ENCODE measurements around the gene FLII.

FLII gene

GRCh38 chr17:18259621-18260331 is 1.2 kb upstream of the FLII start:
- DNase-seq: peak; percentile 41

- peak; percentile 43 for DNase-seq
These were observed 569 bp downstream of the FLII start for GRCh38 chr17:18257982-18258355.

DNA sequence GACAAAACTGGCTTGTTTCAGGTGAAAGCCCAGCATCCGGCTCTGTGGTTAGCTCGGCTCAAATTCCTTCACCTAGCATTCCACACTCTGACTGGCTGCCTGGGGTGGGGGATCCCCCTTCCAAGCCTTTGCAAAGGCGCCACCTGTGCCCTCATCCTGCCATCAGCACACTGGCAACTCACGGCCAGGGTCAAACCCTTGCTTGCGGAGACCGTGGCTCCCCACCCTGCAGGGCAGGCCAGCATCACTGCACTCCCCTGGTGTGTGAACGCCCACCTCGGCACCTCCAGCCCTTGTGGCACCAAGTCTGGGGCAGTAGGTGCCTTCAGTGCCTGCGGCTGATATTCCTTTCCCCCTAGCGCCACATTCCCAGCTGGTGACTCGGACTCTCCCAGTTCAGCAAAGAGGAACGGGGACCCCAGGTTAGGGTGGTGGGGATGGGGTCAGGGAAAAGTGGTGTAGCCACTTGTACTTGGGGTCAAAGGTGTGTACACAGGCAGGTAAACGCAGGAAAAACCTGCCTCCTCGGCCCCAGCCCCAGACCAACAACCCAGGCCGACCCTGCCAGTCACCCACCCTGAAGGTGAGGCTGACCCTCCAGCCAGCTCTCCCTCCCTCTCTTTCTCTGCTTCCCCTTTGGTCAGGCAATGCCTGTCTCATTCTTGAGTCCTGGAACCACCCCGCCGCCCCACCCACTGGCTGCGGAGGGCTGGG is 1.1 kb downstream of the FLII start:
- peak; percentile 41 for DNase-seq

DNA sequence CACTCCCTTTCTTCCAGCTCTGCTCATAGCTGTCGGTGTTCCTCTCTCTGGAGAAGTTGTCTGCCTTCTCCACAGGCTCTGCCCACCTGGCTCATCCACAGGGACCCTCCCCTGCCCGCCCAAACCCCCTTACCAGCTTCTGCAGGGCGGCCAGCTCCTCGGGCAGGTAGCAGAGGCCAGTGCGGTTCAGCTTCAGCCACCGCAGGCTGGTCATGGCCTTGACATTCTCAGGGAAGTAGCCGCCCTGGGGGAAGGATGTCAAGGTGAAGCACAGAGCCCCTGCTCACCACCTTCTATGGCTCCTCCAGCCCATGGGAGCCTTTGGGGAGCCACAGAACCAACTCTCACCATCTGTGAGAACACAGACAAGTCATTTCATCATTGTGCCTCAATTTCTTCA is 1.8 kb downstream of the FLII start:
- DNase-seq: no peak

- DNase-seq: no peak
These were observed 2.2 kb downstream of the FLII start for GRCh38 chr17:18256351-18256750.

GRCh38 chr17:18254888-18255649 is 3.5 kb downstream of the FLII start:
- DNase-seq: no peak

- no peak for DNase-seq
These were observed 4.4 kb downstream of the FLII start for GRCh38 chr17:18253947-18254821.

DNA sequence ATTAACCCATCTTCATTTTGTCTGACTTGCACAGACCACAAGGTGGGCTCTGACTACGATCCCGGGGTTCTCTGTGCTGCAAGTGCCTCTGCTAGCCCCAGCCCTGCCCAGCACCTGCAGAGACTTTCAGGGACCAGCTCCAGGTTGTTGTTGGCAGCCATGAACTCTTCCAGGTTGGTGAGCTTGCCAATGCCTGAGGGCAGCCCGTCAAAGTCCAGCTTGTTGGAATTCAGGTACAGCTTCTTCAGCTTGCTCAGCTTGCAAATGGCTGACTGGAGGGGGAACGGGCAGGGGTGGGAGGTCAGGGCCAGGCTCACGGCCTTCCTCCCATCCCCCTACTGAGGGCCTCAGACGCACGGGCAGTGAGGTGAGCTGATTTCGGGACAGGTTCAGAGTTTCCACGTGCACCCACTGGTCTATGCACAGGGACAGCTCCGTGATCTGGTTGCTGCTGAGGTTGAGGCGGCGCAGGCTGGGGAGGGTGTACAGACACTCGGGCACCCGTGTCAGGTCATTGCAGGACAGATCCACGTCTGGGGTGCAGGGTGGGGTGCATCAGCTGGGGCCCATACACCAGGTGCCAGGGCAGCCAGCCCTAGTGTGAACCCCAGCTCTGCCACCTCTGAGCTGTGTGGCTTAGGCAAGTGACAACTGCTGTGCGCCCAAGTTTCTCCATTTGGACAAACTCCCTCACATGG is 5.2 kb downstream of the FLII start:
- no peak for DNase-seq

- no peak for DNase-seq
These were observed 6.4 kb downstream of the FLII start for GRCh38 chr17:18252160-18252559.

- DNase-seq: no peak
These were observed 7.3 kb downstream of the FLII start for GRCh38 chr17:18251204-18251603.

- no peak for DNase-seq
These were observed 7.8 kb downstream of the FLII start for GRCh38 chr17:18250708-18251107.

- no peak for DNase-seq
These were observed 8.3 kb downstream of the FLII start for GRCh38 chr17:18250259-18250658.

DNA sequence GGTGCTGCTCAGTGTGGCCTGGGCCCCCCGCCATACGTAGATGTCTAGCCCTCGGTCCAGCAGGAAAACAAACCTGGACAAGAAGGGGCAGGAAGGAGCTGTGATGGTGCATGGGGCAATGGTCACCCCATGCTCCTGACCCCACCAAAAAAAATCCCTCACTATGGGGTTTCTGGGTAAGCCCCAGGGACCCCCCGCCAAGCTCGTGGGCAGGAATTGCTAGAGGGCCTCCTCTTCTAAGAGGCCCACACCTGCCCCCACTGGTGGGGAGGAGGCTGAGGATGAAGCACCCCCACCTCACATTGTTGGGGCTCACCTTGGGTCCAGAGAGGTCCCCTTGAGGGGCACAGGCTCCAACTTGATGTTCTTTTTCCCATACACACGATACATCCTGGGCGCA is 9.7 kb downstream of the FLII start:
- DNase-seq: no peak

DNA sequence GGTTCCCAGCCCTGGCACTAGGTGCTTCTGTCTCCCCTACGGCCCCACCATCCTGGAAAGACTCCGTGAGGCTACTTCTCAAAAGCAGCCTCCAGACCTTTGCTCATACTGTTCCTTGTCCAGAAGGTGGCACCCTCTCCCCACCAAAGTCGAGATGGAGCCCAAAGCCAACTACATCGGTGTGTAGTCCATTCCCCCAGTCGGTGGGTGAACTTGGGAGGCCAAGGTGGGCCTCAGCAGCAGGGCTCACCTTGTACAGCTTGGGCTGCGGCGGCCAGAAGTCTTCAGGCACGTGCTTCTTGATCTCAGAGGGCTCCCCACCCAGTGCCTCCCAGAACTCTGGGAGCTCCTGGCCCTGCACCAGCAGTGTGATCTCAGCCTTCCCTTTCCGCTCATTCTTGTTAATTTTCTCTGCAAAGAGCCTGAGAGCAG is 10.2 kb downstream of the FLII start:
- DNase-seq: peak; percentile 69

- DNase-seq: no peak
These were observed 10.9 kb downstream of the FLII start for GRCh38 chr17:18247613-18248001.

GRCh38 chr17:18246880-18247612 is 11.5 kb downstream of the FLII start:
- DNase-seq: peak; percentile 44

GRCh38 chr17:18246109-18246725 is 12.3 kb downstream of the FLII start:
- DNase-seq: no peak

GRCh38 chr17:18245038-18245776 is 13.3 kb downstream of the FLII start:
- DNase-seq: no peak

GRCh38 chr17:18241229-18241871 is 17.2 kb downstream of the FLII start:
- DNase-seq: no peak

- no peak for DNase-seq
These were observed 18.1 kb downstream of the FLII start for GRCh38 chr17:18240449-18240848.
